ENCODE data around the gene ABCA2. TPM values are rescaled to one million over a fixed set of nuclear protein-coding genes. Genes with fewer than 3 reads are reported as not detected.

ABCA2 gene
- total RNA-seq, 1 donor from 2014 or later: 2.0 TPM

DNA sequence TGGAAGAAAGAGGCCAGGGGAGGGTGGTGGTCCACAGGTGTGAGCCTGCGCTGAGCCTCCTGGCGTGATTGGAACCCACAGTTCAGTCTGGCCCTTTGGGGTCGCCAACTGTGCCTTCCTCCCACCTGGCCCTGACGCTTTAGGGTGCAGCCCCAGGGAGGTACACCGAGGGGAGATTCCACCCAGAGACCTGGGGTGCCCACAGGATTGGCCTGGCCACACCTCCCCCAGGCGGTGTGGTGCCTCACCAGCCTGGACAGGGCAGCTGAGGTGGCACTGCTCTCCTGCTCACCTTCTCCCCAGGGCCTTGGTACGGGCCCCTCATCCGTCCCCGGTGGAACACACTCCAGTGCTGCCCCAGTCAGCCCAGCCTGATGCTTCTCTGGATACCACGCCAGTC lies 30.7 kb downstream of the ABCA2 start:
- ATAC-seq: no peak

DNA sequence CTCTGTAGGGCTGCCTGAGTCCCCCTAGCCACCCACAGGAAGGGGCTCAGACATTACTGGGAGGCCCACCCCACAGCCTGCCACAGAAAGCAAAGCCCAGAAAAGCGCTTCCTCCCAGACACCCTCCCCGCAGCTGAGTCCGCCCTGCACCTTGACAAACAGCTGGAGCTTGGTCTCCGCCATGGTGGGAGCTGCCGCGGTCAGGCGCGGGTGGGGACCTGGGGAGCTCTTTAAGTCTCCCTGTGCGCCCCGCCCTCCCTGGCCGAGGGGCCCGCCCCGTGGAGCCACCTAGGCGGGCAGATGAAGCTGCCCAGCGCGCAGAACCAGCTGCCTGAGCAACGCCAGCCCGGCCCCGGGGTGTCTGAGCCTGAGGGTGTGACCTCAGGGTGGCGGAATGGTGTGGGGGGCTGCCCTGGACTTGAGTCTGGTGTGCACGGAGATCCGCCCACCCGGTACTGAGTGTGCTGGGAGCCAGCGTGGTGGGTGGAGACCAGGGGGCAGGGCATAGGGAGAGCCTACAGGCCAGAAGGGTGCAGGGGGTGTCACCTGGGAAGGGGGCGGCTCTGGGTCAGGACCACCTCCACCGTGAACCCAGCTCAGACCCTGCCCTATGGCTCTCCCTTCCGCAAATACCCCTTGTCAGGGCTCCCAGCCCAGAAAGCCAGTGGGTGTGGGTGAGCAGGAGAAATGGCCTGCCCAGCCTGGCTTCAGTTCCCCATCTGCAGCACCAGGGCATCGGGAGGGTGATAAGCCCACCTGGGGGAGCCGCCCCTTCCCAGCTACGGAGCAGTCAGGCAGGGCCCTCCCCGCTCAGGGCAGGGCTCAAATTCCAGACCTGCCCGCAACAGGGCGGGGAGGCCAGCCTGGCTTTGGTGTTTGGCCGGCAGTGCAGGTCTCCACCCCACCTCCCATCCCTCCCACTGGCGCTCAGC lies 31.4 kb downstream of the ABCA2 start, which contains the start of gene CLIC3:
Gene CLIC3 (minus strand): TSS at position 208 of the 932 bp plus-strand sequence. CDS start 25 bp downstream, at position 183.
- ATAC-seq: peak; percentile 43

DNA sequence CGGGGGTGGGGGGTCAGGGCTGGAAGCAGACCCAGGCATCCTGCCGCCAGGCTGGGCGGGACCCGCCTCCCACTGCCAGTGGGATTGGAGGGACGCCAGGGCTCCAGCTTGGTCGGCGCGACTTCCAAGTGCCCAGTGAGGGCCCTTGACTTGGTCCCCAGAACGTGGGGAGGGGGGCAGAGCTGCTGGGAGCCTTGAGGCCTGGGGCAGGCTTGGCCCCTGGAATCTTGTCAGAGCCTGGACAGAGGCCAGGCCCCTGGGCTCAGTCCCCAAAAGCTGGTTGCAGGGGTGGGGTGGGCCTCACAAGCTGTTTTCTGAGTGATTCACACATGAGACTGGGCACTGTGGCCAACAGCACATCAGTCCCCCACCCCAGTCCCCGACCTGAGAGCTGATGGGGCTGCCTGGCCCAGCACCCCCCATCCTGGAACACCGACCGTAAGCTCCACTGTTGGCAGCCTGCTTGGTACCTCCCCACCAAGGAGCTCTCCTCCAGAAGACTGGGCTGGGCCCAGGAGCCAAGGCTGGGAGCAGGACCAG lies 32.2 kb downstream of the ABCA2 start:
- no peak for ATAC-seq

DNA sequence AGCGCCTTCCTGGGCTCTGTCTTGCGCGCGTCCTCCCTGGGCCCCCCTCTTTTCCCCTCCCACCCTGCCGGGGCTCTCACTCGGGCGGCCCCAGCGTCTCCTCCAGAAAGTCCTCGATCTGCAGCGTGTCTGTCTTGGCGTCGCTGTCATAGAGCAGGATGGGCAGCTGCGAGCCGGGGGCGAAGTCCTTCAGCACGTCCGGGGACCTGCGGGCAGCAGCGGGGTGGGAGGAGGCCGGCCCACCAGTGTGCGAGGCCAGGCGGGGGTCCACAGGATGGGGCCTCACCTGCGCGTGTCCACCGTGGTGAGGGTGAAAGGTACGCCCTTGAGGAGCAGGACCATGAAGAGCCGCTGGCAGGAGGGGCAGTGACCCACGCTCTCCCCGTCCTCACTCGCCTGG lies 32.7 kb downstream of the ABCA2 start:
- no peak for ATAC-seq

DNA sequence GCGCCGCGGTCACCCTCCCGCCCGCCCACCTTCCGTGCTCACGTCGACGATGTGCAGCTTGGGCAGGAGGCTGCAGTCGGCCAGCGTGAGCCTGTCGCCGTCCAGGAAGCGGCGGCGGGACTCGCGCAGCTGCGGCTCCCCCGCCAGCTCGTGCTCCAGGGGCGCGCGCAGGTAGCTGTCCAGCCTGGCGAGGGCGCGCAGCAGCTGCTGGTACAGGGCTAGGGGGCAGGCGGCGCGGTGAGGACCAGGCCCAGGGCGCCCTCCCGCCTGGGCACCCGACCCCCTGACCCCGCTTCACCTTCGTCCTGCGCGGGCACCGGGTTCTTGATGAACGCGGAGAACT lies 33.2 kb downstream of the ABCA2 start:
- no peak for ATAC-seq

DNA sequence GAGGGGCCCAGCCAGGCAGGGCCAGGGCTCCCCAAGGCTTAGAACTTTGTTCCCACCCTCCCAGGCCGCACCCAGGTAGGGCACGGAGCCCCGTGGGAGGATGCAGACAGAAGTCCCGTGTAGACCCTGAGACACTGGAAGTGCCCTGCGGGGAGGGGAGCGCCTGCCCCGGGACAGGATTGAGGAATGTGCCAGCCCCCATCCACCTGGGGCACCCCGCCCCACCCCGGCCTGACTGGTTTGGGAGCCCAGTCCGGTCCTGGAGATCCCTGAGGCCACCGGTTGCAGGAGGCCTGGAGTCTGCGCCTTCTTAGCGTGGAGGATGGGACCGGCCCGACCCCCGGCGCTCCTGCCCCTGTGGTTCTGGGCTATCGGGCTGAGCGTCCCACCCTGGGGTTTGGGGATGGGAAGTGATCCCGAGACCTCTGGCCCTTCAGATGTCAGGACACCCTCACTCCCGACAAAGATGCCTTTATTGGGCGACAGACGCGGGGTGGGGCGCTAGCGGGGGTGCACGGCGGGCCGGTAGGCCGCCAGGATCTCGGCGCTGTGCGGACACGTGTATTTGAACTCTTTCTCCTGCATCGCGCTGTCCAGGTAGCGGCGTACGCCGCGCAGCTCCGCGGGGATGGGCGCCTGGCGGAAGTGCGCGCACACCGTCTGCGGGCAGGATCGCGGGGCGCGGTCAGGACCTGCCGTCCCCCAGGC lies 33.7 kb downstream of the ABCA2 start:
- peak; percentile 14 for ATAC-seq

DNA sequence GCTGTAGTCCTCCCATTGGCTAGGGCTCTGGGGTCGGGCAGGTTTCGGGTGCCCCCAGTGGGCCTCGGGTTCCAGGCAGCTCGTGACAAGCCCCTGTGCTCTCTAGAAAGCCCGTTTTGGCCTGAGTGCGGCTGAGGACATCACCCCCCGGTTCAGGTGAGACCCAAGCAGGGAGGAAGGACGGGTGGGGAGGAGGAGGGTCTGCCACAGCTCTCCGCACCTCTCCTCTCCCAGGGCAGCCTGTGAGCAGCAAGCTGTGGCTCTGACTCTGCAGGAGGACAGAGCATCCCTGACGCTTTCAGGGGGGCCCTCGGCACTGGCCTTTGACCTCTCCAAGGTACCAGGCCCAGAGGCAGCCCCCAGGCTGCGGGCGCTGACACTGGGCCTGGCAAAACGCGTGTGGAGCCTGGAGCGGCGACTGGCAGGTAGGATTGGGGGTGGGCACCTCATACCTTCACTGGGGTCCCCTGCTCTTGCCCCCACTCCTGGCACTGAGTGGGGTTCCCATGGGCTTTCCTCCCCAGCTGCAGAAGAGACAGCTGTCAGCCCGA lies 35.1 kb downstream of the ABCA2 start:
- no peak for ATAC-seq

DNA sequence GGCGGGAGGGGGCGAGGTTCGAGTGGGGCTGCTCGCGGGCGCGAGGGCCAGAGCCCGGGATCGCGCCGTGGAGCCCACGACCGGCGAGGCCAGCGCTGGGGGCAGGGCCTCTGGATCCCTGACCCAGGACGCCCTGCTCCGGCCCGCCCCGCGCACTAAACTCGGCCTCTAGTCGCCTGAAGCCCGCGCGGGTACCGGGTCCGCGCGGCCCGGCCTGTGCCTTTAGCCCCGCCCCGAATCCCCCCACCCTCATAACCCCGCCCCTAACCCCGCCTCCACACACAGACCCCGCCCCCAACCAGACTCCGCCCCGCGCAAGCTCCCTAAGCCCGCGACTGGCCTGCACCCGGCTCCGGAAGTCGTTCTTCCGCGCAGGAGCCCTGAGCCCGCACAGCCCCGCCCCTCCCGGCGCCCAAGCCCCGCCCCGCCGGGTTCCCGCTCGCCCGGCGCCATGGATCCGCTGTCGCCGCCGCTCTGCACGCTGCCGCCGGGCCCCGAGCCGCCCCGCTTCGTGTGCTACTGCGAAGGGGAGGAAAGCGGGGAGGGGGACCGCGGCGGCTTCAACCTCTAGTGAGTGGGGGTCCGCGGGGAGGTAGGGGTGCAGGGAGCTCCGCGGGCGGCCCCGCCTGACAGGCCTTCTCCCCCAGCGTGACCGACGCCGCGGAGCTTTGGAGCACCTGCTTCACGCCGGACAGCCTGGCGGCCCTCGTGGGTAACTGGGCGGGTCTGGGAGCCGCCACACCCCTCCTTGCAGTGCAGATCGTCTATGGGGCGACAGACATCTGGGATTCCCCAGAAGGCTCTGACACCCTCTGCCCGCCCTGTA lies 35.8 kb downstream of the ABCA2 start, which contains the start of gene PAXX:
Gene PAXX (plus strand): TSS at position 430 of the 826 bp plus-strand sequence. CDS start 22 bp downstream, at position 452.
- peak; percentile 77 for ATAC-seq

DNA sequence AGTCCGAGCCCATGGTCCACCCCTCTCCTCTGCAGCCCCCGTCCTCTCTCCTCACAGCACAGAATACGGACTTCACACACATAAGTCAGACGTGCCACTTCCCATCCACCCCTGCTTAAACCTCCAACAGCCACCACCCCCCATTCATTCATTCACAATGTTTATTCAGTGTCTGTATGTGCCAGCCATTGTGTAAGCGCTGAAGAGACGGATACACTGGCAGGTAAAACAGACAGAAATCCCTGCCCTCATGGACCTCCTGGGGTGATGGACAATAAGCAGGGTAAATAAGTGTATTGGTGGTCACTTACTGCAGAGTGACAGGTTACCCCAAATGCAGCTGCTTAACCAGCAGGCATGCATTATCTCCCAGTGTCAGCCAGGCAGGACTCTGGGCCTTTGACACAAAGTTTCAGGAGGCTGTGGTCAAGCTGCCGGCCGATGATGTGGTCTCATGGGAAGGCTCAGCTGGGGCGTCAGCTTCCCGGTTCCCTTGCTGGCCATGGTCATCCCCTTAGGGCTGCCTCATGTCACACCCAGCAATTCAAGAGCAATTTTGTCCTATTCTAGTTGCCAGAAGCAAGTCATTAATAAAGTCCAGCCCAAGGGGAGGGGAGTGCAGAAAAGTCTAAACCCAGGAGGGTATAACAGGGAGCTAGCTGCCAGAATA lies 37.7 kb downstream of the ABCA2 start:
- ATAC-seq: no peak

DNA sequence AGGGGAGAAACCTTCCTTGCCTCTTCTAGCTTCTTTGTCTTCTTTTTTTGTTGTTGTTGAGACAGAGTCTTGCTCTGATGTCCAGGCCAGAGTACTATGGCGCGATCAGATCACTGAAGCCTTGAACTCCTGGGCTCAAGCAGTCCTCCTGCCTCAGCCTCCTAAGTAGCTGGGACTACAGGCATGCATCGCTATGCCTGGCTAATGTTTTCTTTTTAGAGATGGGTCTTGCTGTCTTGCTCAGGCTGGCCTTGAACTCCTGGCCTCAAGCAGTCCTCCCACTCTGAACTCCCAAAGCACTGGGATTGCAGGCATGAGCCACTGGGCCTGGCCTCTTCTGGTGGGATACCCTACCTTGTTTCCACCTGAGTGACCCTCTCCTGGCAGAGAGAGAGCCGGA lies 39.2 kb downstream of the ABCA2 start:
- no peak for ATAC-seq

DNA sequence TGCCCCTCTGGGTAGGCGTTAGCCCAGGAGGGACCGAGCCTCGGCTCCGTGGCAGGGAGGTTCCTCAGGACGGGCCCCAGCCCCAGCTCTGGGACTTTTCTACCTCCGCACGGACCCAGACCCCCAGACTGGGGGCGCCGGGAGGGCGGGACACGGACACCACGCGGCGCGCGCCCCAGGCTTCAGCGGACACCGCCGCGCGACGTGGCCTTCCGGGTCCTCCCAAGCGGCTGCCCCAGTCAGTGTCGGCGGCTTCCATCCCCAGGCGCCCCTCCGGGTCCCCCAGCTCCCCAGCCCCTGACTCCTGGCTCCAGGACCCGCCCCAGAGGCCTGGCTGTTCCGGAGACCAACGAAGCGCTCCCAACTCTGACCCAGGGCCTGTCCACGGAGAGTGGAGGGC lies 42.2 kb downstream of the ABCA2 start:
- ATAC-seq: no peak

DNA sequence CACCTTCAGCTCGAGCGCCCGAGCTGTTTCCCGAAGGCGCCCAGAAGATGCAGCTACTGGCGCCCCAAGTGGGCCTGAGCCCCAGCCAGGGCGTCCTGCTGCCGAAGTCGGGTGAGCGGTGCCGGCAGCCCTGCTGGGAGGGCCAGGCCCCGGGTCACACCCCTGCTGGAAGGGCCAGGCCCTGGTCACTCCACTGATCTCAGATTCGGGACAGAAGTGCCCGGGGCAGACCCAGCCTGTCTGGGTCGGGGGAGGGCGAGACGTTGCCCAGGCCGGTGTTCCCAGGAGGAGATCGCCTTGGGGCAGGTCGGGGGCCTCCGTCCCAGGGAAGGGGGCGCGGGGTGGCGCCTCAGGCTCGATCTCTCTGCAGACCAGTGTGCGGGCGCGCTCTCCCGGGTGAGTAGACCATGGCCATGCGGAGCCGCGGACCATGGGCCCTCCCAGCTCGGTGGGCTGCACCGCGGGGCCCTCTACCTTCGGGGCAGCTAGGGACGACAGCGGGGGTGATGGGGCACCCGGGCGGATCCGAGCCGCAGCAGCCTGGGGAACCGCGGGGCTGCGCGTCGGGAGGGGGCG lies 42.9 kb downstream of the ABCA2 start:
- ATAC-seq: no peak

DNA sequence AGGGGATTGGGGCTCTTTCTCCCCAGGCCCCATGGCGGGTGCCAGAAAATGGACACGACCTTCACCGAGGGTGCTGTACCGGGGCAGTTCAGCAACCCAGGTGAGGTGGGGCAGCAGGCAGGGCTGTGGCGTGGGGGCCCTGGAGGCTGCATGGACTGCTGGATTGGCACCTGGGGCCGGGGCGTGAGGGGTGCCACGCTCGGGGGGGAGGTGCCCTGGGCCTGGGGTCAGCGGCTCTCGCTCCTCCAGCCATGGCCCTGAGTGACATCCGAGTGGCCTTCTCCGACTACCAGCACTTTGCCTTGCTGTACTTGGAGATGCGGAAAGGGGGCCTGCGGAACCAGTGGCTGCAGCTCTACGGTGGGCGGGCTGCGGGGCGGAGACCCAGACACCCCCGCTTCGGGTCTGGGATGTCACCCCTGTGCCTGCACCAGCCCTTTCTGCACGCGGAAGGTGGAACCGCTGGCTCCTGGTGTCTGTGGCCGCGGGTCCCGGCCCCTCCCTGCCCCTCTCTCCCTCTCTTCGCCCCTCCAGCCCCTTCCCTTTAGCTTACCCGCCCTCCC lies 43.5 kb downstream of the ABCA2 start:
- ATAC-seq: no peak

DNA sequence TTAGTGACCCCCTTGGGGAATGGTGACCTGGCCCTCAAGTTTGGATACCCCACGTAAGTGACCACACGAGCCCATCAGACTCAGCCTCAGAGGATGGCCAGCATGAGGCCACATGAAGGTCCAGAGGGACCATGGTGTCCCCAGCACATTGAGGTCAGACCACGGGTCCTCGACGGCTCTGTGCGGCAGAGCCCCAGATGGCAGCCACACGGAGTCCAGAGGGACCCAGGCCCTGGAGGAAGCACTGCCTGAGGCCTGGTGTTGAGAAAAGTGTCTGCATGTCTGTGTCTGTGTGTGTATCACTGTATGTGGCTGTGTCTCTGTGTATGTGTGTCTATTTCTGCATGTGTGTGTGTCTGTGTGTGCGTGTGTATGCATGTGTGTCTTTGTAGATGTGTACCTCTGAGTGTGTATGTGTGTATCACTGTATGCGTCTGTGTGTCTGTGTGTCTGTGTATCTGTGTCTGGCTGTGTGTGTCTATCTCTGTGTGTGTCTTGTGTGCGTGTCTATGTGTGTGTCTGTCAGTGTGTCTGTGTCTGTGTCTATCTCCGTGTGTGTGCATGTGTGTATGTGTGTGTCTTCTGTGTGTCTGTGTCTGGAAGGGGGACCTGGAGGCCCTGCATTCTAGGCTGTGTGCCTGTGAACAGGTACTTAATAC lies 44.3 kb downstream of the ABCA2 start:
- no peak for ATAC-seq

DNA sequence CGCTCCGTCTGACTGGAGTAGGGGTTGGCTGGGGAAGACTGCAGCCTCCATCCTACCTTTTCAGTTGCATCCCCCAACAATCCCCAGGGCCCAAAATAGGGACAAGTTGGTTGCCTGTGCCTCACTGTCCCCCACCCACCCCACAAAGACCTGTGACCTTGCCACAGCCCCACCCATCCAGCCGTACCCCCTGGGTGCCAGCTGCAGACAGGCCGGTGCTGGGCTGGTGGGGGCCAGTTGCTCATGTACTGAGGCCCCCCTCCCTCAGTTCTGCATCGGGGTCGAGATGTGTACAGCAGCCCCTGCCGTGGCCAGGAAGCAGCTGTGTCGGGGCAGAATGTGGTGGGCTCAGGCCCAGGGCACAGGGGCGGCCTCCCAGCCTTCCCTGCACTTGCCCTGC lies 44.9 kb downstream of the ABCA2 start:
- ATAC-seq: no peak

DNA sequence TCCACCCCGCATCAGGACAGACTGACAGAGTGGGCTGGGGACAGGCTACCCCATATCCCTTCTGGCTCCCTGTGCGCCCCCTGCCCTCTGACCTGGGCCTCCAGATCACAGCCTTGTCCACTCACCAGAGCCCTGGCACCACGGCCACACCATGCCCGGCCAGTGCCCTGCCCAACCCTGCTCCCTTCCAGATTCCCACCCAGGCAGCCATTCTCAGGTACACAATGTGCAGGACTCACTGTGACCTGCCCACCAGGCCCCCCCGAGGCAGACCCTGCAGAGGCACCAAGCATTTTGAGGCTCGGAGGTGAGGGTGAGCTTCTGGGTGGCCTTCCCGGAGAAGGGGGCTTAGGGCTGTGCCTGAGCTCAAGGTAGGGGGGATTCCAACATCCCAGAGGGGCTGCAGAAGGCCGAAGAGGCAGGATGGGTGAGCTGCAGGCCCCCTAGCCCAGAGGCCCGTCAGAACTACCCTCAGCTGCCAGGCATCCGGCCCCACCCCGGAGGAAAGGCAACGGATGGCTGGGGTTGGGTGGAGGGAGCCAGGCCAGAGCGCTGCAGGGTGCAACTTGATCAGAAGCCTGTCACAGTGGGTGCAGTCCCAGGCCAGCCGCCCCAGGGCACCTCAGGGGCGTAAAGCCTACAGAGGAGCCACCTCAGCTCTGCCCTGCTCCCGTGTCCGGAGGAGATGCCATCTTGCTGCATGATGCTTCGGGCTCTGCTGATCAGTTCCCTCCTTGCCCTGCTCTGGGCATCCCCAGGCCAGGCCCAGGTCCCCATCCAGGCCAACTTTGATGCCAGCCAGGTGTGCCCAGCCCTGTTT lies 45.6 kb downstream of the ABCA2 start, which contains the start of gene LCNL1:
Gene LCNL1 (plus strand): TSS at position 762 of the 820 bp plus-strand sequence. CDS start 594 bp downstream, outside the sequence.
- no peak for ATAC-seq

DNA sequence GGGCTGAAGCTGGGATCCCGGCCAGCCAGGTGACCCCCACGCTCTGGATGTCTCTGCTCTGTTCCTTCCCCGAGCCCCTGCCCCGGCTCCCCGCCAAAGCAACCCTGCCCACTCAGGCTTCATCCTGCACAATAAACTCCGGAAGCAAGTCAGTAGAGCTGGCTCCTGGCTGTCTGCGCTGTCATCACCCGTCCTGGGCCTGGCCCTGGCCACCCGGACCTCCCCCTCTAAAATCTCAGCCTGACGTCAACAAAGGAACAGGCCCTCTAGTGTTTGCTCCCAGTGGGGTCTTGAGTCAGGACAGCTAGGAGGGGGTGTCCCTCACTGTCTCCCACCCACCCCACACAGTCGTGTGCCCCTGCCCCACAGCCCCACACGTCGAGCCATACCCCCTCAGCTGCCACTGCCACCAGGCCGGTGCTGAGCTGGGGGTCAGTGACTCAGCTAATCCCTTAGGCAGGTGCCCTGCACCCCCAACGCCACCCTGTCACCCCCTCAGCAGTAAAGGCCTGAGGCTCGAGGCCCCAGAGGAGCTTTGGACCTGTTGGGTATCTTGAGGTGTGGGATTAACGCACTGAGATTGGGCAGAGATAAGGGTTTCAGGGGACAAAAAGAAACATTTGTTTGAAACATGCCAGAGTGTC lies 46.3 kb downstream of the ABCA2 start:
- ATAC-seq: no peak

DNA sequence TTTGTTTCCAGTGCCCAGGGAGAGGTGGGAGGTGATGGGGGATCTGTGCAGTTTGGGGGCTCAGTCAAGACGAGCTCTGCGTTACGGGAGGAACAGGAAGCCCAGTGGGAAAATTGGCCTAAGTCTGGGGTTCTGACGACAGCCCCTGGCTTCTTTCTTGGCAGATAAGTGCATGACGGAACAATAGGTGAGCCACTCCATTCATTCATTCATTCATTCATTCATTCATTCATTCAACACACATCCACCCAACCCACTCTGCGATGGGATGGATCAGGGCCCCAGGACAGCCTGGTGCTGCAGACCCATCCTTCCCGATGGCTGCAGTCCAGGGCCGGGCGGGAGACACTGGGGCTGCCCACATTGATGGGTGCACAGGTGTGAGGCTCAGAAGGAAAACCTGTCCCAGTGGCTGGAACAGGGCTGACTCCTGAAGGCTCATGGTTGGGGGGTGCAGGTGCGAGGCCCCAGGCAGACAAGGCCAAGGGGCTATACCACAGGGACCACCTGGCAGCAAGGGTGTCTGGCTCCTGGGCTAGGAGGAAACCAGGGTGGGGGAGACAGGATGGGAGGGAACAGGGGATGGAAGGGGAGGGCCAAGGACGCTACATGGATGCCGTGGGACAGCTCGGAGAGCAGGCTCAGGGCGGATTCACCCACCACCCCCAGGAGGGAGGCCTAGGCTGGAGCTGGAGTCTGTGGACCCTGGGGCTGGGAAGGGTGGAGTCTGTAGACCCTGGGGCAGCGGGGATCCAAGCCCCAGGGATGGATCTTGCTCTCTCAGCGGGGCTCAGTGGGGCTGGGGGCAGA lies 47.2 kb downstream of the ABCA2 start:
- ATAC-seq: no peak
